LNCAP (cell line): ENCODE measurements around the gene CATSPERZ.

Source experiments
- TF ChIP-seq, protein P1 (sequence below): fragments of 450-650 bp; IDR thresholded peaks from 2 replicates; pipeline ENCODE4 v1.5.1; 2017; ENCODE audit warnings: mild to moderate bottlenecking

The CATSPERZ gene

DNA sequence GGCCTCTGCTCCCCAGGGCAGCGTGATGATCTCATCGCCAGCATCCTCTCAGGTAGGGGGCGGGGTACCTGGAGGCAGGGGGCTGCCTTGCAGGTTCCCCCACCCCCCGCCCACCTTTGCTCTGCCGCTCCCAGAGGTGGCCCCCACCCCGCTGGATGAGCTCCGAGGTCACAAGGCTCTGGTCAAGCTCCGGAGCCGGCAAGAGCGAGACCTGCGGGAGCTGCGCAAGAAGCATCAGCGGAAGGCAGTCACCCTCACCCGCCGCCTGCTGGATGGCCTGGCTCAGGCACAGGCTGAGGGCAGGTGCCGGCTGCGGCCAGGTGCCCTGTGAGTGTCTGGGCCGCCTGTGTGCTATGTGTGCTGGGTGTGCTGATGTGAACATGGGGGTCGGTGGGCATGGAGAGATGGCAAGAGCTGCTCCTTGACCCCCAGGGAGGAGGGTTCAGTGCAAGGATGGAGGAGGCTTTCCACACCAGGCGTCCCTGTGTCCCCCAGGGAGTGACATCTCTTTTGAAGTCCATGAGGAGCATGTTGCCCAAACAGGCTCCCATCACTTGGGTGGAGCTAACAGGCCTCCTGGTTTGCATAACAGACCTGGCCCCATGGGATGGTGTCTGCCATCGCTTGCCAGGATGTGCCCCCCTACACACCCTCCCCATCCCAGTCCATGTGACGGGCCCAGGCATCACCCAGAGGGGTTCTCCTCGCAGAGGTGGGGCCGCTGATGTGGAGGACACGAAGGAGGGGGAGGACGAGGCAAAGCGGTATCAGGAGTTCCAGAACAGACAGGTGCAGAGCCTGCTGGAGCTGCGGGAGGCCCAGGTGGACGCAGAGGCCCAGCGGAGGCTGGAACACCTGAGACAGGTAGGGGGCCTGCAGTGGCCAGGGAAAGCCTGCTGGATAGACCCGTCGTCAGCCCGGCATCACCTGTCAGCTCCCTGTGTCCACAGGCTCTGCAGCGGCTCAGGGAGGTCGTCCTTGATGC, 34.7 kb upstream of the CATSPERZ start:
- TF ChIP-seq, protein P1, sequence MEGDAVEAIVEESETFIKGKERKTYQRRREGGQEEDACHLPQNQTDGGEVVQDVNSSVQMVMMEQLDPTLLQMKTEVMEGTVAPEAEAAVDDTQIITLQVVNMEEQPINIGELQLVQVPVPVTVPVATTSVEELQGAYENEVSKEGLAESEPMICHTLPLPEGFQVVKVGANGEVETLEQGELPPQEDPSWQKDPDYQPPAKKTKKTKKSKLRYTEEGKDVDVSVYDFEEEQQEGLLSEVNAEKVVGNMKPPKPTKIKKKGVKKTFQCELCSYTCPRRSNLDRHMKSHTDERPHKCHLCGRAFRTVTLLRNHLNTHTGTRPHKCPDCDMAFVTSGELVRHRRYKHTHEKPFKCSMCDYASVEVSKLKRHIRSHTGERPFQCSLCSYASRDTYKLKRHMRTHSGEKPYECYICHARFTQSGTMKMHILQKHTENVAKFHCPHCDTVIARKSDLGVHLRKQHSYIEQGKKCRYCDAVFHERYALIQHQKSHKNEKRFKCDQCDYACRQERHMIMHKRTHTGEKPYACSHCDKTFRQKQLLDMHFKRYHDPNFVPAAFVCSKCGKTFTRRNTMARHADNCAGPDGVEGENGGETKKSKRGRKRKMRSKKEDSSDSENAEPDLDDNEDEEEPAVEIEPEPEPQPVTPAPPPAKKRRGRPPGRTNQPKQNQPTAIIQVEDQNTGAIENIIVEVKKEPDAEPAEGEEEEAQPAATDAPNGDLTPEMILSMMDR: no peak

DNA sequence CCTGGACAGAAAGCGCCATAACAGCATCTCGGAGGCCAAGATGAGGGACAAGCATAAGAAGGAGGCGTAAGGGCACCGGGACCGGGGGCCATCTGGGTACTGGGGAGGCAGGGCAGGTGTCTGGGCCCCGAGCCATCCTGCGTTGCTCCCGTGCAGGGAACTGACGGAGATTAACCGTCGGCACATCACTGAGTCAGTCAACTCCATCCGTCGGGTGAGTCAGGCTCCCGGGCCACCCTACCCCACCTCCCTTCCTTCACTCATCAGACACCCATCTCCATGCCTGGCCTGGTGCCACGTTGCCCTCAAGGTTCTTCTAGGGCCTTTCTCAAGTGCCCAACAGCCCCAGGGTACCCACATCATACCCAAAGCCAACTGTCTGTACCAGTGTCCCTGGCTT, 33.8 kb upstream of the CATSPERZ start:
- TF ChIP-seq, protein P1: no peak

DNA sequence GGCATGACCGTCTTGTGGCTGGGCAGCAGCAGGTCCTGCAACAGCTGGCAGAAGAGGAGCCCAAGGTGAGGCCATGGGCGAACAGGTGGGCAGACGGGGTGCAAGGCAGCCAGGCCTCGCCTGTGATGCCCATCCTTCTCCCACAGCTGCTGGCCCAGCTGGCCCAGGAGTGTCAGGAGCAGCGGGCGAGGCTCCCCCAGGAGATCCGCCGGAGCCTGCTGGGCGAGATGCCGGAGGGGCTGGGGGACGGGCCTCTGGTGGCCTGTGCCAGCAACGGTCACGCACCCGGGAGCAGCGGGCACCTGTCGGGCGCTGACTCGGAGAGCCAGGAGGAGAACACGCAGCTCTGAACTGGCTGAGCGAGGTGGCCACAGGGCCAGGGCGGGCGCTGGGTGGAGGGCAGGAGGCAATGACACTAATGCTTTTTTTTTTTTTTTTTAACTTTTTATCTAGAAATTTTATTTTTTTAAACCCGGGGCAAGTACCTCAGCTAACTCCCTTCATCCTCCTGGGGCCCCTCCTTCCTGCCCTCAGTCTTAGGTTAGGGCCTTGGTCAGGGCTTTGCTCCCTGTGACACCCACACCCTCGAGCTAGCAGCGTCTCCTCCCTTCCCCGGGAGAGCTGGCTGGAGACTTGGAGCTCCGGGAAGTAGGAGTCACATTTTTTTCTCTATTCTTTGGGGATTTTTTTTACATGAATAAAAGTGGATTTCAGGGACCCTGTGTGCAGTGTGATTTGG, 32.8 kb upstream of the CATSPERZ start:
- TF ChIP-seq, protein P1: no peak

DNA sequence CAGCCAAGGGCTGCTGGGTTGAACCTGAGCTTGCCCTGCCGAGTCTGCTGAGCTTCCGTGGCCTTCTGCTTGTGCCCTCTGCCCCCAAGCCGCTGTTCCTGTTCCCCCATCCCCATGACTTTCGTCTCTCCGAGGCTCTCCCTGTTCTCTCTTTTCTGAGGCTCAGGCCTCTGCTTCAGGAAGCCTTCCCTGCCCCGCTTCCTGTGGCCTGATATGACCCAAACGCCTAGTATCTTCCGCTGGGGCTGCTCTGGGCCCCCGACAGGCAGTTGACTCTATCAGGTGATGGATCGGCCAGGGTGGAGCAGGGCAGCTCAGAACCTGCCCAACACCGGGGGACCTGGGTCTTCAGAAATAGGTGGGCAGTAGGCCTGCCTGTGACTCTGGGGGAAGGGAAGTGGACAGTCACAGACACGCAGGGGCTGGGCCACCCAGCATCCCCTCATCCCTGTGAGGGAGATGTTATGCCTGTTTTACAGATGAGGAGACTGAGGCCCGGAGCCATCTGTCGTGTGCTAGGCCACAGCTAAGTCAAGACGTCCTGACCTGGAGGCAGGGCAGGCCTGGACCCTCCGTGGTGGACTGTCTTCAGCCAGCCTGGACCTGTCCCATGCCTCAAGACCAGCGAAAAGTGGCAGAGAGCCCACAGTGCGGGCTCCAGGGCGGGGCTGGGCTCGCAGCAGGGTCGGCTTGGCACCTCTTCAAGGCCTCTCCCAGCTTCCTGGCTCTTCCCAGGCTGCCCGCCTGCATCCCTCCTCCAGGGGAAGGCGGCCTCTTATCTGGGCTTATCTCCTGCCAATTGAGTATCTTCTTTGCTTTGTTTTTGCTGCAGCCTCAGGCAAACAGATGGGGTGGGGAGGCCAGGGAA, 31.9 kb upstream of the CATSPERZ start:
- TF ChIP-seq, protein P1: no peak

DNA sequence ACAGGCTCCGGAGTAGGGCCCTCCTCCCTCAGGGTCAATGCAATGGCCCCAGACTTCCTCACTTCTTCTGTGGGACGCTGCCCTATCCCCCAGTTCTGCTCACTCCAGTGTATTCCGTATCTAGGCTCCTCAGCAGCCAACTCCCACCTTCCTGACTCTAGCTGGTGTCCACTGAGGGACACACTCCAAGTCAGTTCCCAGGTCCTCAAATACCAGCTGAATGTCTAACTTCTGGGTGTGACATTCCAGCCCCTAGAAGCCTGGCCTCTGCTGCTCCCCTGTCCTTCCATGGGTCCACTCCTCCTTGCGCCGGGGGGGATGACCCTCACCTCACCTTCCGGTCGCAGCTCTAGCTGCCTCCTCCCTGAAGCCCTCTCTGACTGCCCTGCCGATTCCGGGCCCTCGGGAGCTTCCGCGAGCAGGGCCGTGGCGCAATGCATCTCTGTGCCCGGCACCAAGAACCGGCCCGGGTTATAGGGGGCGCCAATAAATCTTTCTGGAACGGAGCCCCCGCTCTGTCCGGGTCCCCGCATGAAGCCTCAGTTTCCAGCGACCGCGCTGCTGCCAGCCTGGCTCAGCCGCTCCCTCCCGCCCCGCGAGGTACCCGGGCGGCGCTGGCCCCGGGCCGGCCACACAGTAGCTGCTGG, 31.1 kb upstream of the CATSPERZ start:
- TF ChIP-seq, protein P1: no peak

DNA sequence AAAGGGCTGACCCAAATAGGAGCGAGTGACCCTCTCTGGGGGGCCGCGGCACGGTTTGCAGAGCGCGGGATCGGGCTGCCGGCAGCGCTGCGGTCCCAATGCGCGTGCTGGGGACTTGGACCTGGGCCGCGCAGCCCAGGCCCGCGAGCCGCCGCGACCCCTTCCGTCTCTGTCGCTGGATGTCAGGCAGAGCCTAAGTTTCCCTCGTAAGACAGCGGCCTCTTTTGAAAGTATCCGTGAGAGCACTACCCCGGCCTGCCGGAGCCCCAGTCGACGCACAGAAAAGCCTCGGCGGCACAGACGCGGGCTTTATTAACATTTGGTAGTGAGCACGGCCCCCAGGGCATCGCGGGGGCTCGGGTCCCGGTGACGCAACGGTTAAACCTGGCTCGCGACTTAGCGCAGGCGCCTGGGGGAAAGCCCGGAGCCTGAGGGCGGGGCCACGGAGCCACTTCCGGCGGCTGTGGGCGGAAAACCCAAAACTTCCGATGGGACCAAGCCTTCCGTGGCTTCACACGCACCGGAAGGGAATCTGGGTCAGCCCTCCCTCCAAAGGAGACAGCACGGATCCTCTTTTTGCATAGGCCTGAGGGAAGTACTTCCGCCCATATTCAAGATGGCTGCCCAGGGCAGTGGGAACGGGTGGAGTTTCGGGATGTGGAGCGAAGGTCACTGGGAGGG, 30.5 kb upstream of the CATSPERZ start:
- TF ChIP-seq, protein P1: no peak
